VCaP (cell line): ENCODE data around the gene ZBTB47.

Experiments
- H3K27ac ChIP-seq: fragments of 450-650 bp; 2 replicates; pipeline ENCODE4 v1.5.1; 2017
- TF ChIP-seq, protein P1 (sequence below): fragments of 450-650 bp; conservative IDR thresholded peaks from 2 replicates; pipeline ENCODE4 v1.5.1; 2017; ENCODE audit warnings: mild to moderate bottlenecking, moderate library complexity

Gene ZBTB47

DNA sequence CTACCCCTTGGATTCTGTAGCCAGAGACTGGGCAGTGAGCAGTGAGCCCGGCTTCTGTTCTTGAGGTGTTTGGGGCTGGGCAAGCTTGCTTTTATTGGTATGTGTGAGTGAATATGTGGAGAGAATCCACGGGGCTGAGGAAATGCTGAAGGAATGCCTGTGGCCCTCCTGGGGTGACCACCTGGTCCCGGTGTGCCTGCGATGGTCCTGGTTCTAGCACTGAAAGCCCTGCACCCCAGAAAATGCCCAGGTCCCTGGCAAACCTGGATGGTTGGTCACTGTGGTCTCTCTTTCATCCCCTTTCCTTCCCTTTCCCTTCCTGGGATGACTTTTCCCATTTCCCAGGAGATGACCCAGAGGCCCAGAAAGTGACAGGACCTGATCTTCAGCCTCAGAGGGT lies 4.2 kb downstream of the ZBTB47 start:
- no peak overlapping the region for H3K27ac ChIP-seq
- TF ChIP-seq, protein P1, sequence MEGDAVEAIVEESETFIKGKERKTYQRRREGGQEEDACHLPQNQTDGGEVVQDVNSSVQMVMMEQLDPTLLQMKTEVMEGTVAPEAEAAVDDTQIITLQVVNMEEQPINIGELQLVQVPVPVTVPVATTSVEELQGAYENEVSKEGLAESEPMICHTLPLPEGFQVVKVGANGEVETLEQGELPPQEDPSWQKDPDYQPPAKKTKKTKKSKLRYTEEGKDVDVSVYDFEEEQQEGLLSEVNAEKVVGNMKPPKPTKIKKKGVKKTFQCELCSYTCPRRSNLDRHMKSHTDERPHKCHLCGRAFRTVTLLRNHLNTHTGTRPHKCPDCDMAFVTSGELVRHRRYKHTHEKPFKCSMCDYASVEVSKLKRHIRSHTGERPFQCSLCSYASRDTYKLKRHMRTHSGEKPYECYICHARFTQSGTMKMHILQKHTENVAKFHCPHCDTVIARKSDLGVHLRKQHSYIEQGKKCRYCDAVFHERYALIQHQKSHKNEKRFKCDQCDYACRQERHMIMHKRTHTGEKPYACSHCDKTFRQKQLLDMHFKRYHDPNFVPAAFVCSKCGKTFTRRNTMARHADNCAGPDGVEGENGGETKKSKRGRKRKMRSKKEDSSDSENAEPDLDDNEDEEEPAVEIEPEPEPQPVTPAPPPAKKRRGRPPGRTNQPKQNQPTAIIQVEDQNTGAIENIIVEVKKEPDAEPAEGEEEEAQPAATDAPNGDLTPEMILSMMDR, result no peak

DNA sequence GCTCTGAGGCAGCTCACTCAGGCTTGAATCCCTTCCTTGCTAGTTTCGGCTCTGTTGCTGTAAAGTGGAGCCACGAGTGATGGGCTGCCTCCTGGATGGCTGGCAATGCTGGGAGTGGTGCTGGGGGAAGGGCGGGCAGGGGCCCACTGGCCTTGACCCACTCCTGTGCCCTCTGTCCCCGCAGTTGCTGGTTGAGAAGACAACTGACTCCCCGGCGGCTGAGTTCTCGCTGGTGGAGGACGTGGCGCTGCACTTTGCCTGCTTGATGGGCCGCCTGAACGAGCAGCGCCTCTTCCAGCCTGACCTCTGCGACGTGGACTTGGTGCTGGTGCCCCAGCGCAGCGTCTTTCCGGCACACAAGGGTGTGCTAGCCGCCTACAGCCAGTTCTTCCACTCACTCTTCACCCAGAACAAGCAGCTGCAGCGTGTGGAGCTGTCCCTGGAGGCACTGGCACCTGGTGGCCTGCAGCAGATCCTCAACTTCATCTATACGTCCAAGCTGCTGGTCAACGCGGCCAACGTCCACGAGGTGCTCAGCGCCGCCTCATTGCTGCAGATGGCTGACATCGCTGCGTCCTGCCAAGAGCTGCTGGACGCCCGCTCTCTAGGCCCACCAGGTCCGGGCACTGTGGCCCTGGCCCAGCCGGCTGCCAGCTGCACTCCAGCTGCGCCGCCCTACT lies 4.7 kb downstream of the ZBTB47 start:
- H3K27ac ChIP-seq, result no peak overlapping the region
- TF ChIP-seq, protein P1, result no peak

DNA sequence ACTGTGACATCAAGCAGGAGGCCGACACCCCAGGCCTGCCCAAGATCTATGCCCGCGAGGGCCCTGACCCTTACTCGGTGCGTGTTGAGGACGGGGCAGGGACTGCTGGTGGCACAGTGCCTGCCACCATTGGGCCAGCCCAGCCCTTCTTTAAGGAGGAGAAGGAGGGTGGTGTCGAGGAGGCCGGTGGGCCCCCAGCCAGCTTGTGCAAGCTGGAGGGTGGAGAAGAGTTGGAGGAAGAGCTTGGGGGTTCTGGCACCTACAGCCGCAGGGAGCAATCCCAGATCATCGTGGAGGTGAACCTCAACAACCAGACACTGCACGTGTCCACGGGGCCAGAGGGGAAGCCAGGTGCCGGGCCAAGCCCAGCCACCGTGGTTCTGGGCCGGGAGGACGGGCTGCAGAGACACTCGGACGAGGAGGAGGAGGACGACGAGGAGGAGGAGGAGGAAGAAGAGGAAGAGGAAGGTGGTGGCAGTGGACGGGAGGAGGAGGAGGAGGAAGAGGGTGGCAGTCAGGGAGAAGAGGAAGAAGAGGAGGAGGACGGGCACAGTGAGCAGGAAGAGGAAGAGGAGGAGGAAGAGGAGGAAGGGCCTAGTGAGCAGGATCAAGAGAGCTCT lies 5.4 kb downstream of the ZBTB47 start:
- no peak overlapping the region for H3K27ac ChIP-seq
- TF ChIP-seq, protein P1, result no peak

DNA sequence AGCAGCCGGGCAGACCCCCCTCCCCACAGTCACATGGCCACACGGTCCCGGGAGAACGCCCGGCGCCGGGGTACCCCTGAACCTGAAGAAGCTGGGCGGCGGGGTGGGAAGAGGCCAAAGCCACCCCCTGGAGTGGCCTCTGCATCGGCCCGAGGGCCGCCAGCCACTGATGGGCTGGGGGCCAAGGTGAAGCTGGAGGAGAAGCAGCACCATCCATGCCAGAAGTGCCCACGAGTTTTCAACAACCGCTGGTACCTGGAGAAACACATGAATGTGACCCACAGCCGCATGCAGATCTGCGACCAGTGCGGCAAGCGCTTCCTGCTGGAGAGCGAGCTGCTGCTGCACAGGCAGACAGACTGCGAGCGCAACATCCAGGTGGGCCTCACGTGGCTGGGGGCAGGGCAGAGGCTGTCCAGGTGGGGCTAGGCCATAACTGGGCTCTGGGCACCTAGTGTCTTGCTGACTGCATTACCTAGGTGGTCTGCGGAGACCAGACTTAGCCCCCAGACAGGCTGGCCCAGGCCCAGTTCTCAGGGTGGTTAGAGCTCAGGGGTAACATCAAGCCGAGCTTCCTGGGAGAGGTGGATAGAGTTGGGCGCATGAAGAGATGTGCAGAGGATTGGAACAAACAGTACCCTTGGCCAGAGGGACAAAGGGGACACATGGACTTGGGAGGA lies 6.1 kb downstream of the ZBTB47 start:
- TF ChIP-seq, protein P1, result no peak
- no peak overlapping the region for H3K27ac ChIP-seq

DNA sequence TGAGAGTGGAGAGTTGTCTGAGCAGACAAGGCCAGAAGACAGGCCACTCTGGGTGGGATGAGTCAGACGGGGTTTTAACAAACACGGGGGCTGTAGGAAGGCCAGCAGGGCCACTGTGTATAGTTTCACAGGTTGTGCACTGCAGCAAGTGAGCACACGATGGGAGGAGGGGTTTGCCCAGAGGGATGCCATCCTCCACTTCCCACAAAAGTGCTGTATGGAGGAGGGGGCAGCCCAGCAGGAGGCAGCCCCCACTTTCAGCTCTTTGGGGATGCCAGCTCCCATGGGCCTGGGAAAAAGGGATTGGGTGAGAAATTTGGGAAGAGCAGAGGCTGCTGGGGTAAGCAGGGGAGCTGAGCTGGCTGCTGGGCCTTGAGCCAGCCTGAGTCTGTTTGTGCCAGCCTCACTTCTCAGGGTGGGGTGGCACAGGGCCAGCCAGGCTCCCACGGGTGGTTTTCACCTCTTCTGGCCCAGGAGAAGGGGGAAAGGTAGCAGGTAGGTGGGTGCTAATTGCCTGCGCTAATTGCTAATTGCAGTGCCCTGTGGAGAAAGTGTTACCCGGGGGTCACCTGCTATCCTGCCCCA lies 6.7 kb downstream of the ZBTB47 start:
- TF ChIP-seq, protein P1, result no peak
- no peak overlapping the region for H3K27ac ChIP-seq

DNA sequence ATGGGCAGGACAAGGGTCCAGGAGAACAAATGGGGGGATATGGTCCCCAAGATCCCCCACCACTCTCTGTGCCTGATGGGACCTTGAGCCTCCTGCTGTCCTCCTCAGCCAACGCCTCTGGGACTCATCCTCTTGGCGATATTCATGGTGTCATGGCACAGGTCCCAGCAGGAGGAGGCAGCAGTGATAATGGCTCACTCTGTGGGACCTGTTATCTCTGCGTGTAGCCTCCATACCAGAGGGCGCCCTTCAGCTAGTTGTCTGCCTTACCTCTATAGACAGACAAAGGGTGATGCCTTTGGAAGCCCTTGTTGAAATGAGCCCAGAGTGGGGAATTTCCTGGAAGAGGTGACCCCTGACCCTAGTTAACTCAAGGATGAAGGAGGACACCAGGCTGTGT lies 7.4 kb downstream of the ZBTB47 start:
- no peak overlapping the region for H3K27ac ChIP-seq
- TF ChIP-seq, protein P1, result 0 out of 2 replicates have a peak, but pooled peaks have one; percentile 6

DNA sequence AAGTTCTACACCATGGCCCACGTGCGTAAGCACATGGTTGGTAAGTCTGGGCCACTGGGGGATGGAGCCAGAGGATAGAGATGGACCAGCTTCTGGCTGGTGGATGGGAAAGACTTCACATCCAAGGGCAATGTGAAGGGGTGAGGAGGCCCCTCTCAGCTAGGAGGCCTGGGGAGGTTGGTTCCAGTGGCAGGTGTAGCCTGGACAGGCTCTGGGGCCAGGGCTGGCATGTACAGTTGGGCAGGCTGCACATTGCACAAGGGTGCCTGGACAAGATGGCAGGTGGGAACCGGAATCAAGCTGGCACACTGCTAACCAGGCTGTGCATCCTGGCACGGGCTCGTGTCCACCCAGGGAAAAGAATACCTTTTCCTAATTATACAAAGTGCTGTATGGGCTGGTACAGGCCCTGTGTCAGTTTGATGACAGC lies 8.1 kb downstream of the ZBTB47 start:
- H3K27ac ChIP-seq, result no peak overlapping the region
- TF ChIP-seq, protein P1, result no peak
